PC-9 (cell line): ENCODE data around the gene CST6. TPM values are rescaled to one million over a fixed set of nuclear protein-coding genes. Genes with fewer than 3 reads are reported as not detected.

Experiments
- BruUV-seq: library from RNA; stranded (reverse); fragments of 400-500 nt; replicated peaks from 2 replicates; lab custom pipeline; 2021; lab: Mats Ljungman, UMichigan
- CTCF ChIA-PET: fragments of 300-600 bp; sonication (Branson Sonifier 250); formaldehyde crosslinking; loops from one replicate; lab custom pipeline; 2022; ENCODE audit warnings: antibody characterized with exemption; lab: Charles Lee
- POLR2A ChIA-PET: fragments of 300-600 bp; sonication (Branson Sonifier 250); formaldehyde crosslinking; loops from one replicate; lab custom pipeline; 2022; ENCODE audit warnings: antibody characterized with exemption; ENCODE audit not compliant: unreplicated experiment; lab: Charles Lee
- DNase-seq, 2 experiments: peaks; one replicate each; pipeline versions ENCODE4 v3.0.0 to v3.0.0-alpha.2; 2015 to 2022; ENCODE audit warnings: mixed read lengths in 1 of 2
- H2AFZ ChIP-seq: fragments of 200-600 bp; sonication (generic); 2 replicates; pipeline ENCODE4 v1.8.1; 2017; ENCODE audit warnings: antibody characterized with exemption
- H3F3A ChIP-seq: fragments of 200-600 bp; sonication (generic); 2 replicates; pipeline ENCODE4 v1.8.1; 2017; ENCODE audit warnings: antibody characterized with exemption, mild to moderate bottlenecking, low read depth; ENCODE audit not compliant: insufficient read depth
- H3K27ac ChIP-seq: fragments of 200-600 bp; sonication (generic); 2 replicates; pipeline ENCODE4 v1.6.1; 2016; ENCODE audit warnings: mixed run types
- H3K27me3 ChIP-seq: fragments of 200-600 bp; sonication (generic); 2 replicates; pipeline ENCODE4 v1.6.1; 2016; ENCODE audit warnings: low read depth, mixed run types; ENCODE audit not compliant: insufficient read depth
- H3K36me3 ChIP-seq: fragments of 200-600 bp; sonication (generic); 2 replicates; pipeline ENCODE4 v1.6.1; 2016; ENCODE audit warnings: low read depth, mixed run types
- H3K4me1 ChIP-seq: fragments of 200-600 bp; sonication (generic); replicated peaks from 2 replicates; pipeline ENCODE4 v1.6.1; 2016; ENCODE audit warnings: mixed run types; ENCODE audit not compliant: insufficient read depth
- H3K4me2 ChIP-seq: fragments of 200-600 bp; sonication (generic); 2 replicates; pipeline ENCODE4 v1.6.1; 2017; ENCODE audit warnings: mixed run types
- H3K4me3 ChIP-seq: fragments of 200-600 bp; sonication (generic); 2 replicates; pipeline ENCODE4 v1.6.1; 2016; ENCODE audit warnings: mixed run types
- H3K79me2 ChIP-seq: fragments of 200-600 bp; sonication (generic); 2 replicates; pipeline ENCODE4 v1.6.1; 2017; ENCODE audit warnings: low read depth, mixed run types
- H3K9me2 ChIP-seq: fragments of 200-600 bp; sonication (generic); 2 replicates; pipeline ENCODE4 v1.8.1; 2017; ENCODE audit warnings: mild to moderate bottlenecking; ENCODE audit not compliant: insufficient read depth
- H3K9me3 ChIP-seq: fragments of 200-600 bp; sonication (generic); 2 replicates; pipeline ENCODE4 v1.8.1; 2016; ENCODE audit warnings: low read depth; ENCODE audit not compliant: insufficient read depth
- H4K20me1 ChIP-seq: fragments of 200-600 bp; sonication (generic); 2 replicates; pipeline ENCODE4 v1.8.1; 2017; ENCODE audit not compliant: insufficient read depth
- CTCF ChIP-seq: fragments of 200-600 bp; sonication (generic); conservative IDR thresholded peaks from 2 replicates; pipeline ENCODE4 v1.6.1; 2017; ENCODE audit warnings: mixed run types, antibody characterized with exemption, mild to moderate bottlenecking, moderate library complexity
- EZH2 ChIP-seq: fragments of 200-600 bp; sonication (generic); IDR thresholded peaks from 2 replicates; pipeline ENCODE4 v1.8.0; 2017; ENCODE audit warnings: antibody characterized with exemption, low read depth
- intact Hi-C: fragments of 100-400 bp; cut with micrococcal nuclease; formaldehyde crosslinking; loops from one replicate; pipeline ENCODE4 v1.10.0; 2022; ENCODE audit not compliant: unreplicated experiment
- total RNA-seq: library from RNA; stranded (reverse); gene quantifications from 2 replicates; pipeline ENCODE4 v1.2.3, GENCODE V29; 2021

Gene CST6
- total RNA-seq, 1 experiment from 2014 or later = 52.0 TPM

GRCh38 chr11:66036334-66036710 is 24.5 kb downstream of the CST6 start:
- no peaks in the 10 kb centered on the region for H3K9me3 ChIP-seq
- TF ChIP-seq CTCF (no peak), EZH2 (no peak)
- H3K27ac ChIP-seq = no peak overlapping the region
- DNase-seq = no peak
- H4K20me1 ChIP-seq = no peaks in the 10 kb centered on the region
- H3K4me1 ChIP-seq = no peaks in the 10 kb centered on the region
- no peaks in the 10 kb centered on the region for H3K27me3 ChIP-seq
- no peak overlapping the region for H3K4me2 ChIP-seq
- no TSS peak for BruUV-seq
- CTCF ChIA-PET = interaction anchor here (0.5 kb wide), 1 partner anchor 35 kb away, joined by 5 read pairs; no protein-coding TSS in a partner anchor
- H3F3A ChIP-seq = peaks cover 10% of the 10 kb centered on the region; the same call in 1 of the 2 replicates
- no peak overlapping the region for H2AFZ ChIP-seq
- POLR2A ChIA-PET = no interaction called here
- intact Hi-C loops = no loop called here
- no peaks in the 10 kb centered on the region for H3K9me2 ChIP-seq
- no peaks in the 10 kb centered on the region for H3K79me2 ChIP-seq
- no peaks in the 10 kb centered on the region for H3K36me3 ChIP-seq
- H3K4me3 ChIP-seq = no peak overlapping the region

- Histone ChIP-seq H3K4me1 (no peaks in the 10 kb centered on the region), H3K4me3 (no peak overlapping the region), H3K9me2 (no peaks in the 10 kb centered on the region), H3K27me3 (no peaks in the 10 kb centered on the region), H2AFZ (no peak overlapping the region), H3K4me2 (no peak overlapping the region), H3K27ac (no peak overlapping the region), H3K9me3 (no peaks in the 10 kb centered on the region), H4K20me1 (no peaks in the 10 kb centered on the region), H3K36me3 (no peaks in the 10 kb centered on the region), H3K79me2 (no peaks in the 10 kb centered on the region), H3F3A (0 out of 2 replicates have a peak, but pooled peaks cover 6% of the 10 kb centered on the region)
- no peak for TF ChIP-seq EZH2
- no peak for TF ChIP-seq CTCF
- BruUV-seq = no TSS peak
- POLR2A ChIA-PET = interaction anchor here (0.6 to 0.7 kb wide), 2 partner anchors 14 to 24 kb away, joined by 3 to 11 read pairs; no protein-coding TSS in a partner anchor
- DNase-seq = no peak
- CTCF ChIA-PET = no interaction called here
- intact Hi-C loops = no loop called here
Measured at GRCh38 chr11:66037327-66037726, 25.5 kb downstream of the CST6 start.

- TF ChIP-seq CTCF (no peak), EZH2 (no peak)
- ChIA-PET POLR2A (no interaction called here), CTCF (no interaction called here)
- Histone ChIP-seq H2AFZ (no peak overlapping the region), H3K4me1 (no peaks in the 10 kb centered on the region), H3K9me2 (no peaks in the 10 kb centered on the region), H3K79me2 (no peaks in the 10 kb centered on the region), H3F3A (peaks cover 9% of the 10 kb centered on the region), H3K36me3 (no peaks in the 10 kb centered on the region), H3K4me2 (no peak overlapping the region), H3K9me3 (no peaks in the 10 kb centered on the region), H4K20me1 (no peaks in the 10 kb centered on the region), H3K27ac (no peak overlapping the region), H3K27me3 (no peaks in the 10 kb centered on the region), H3K4me3 (no peak overlapping the region)
- no TSS peak for BruUV-seq
- no peak for DNase-seq
- intact Hi-C loops = no loop called here
Measured at GRCh38 chr11:66039765-66040164, 28.0 kb downstream of the CST6 start.
